SK-N-SH (cell line): ENCODE measurements around the gene DSCAM. TPM values are rescaled to one million over a fixed set of nuclear protein-coding genes. Genes with fewer than 3 reads are reported as not detected.

Source experiments
- CTCF ChIA-PET: fragments of 300-600, 350-600 bp; formaldehyde crosslinking; extraction: SDS; loops from one replicate; lab custom pipeline; 2021; lab: Yijun Ruan, JAX
- POLR2A ChIA-PET: fragments of 350-600 bp; sonication (Branson Sonifier 250); formaldehyde crosslinking; extraction: SDS; loops from one replicate; lab custom pipeline; 2020; ENCODE audit warnings: antibody characterized with exemption, inconsistent platforms; lab: Yijun Ruan, JAX
- DNase-seq: peaks from one replicate; pipeline ENCODE4 v3.0.0; 2012
- H2AFZ ChIP-seq: fragments of 200-600 bp; sonication (generic); 2 replicates; pipeline ENCODE4 v1.8.1; 2016; ENCODE audit warnings: antibody characterized with exemption, mild to moderate bottlenecking, low read depth
- H3F3A ChIP-seq: fragments of 200-600 bp; sonication (generic); replicated peaks from 2 replicates; pipeline ENCODE3; 2016; ENCODE audit warnings: antibody characterized with exemption, mild to moderate bottlenecking; ENCODE audit not compliant: insufficient read depth
- H3K27ac ChIP-seq, 2 experiments: fragments of 200-500 bp in 1 of 2; fragments of 200-600 bp in 1 of 2; sonication (Bioruptor generic) in 1 of 2; sonication (generic), shearing (Covaris generic) in 1 of 2; 2 replicates each; pipeline versions ENCODE4 v1.5.1 to v1.6.1; 2014 to 2016; ENCODE audit warnings: low read depth in 2 of 2, inconsistent platforms in 1 of 2, low read length in 1 of 2, mild to moderate bottlenecking in 1 of 2, mixed read lengths in 1 of 2
- H3K27me3 ChIP-seq: fragments of 200-600 bp; sonication (generic), shearing (Covaris generic); 2 replicates; pipeline ENCODE4 v1.6.1; 2016; ENCODE audit warnings: mixed run types; ENCODE audit not compliant: insufficient read depth
- H3K36me3 ChIP-seq, 2 experiments: fragments of 200-500 bp in 1 of 2; fragments of 200-600 bp in 1 of 2; sonication (Bioruptor generic) in 1 of 2; sonication (generic) in 1 of 2; replicated peaks in 1 of 2; 2 replicates each; pipeline versions ENCODE3 to v1.5.1; 2014 to 2016; ENCODE audit warnings: low read length in 1 of 2, mild to moderate bottlenecking in 1 of 2; ENCODE audit not compliant: insufficient read depth in 2 of 2, control insufficient read depth in 1 of 2
- H3K4me1 ChIP-seq, 2 experiments: fragments of 200-500 bp in 1 of 2; fragments of 200-600 bp in 1 of 2; sonication (Bioruptor generic) in 1 of 2; sonication (generic), shearing (Covaris generic) in 1 of 2; 2 replicates each; pipeline versions ENCODE4 v1.5.1 to v1.6.1; 2014 to 2016; ENCODE audit warnings: low read depth in 1 of 2, low read length in 1 of 2, mixed run types in 1 of 2; ENCODE audit not compliant: insufficient read depth in 2 of 2, control insufficient read depth in 1 of 2
- H3K4me2 ChIP-seq: fragments of 200-600 bp; sonication (generic), shearing (Covaris generic); 2 replicates; pipeline ENCODE4 v1.6.1; 2017; ENCODE audit warnings: mixed run types
- H3K4me3 ChIP-seq, 2 experiments: fragments of 200-500 bp in 1 of 2; fragments of 200-600 bp in 1 of 2; sonication (Bioruptor generic) in 1 of 2; sonication (generic), shearing (Covaris generic) in 1 of 2; 2 replicates each; pipeline versions ENCODE4 v1.5.1 to v1.8.1; 2014 to 2016; ENCODE audit warnings: low read depth in 2 of 2, inconsistent platforms in 1 of 2, low read length in 1 of 2, mild to moderate bottlenecking in 1 of 2, mixed read lengths in 1 of 2, moderate library complexity in 1 of 2
- H3K79me2 ChIP-seq: fragments of 200-600 bp; sonication (generic); 2 replicates; pipeline ENCODE4 v1.8.1; 2017; ENCODE audit warnings: mild to moderate bottlenecking; ENCODE audit not compliant: insufficient read depth
- H3K9ac ChIP-seq: fragments of 200-600 bp; sonication (generic); 2 replicates; pipeline ENCODE4 v1.6.1; 2017; ENCODE audit warnings: mixed run types
- H3K9me2 ChIP-seq: fragments of 200-600 bp; sonication (generic); 2 replicates; pipeline ENCODE4 v1.6.1; 2017; ENCODE audit warnings: mixed run types
- H3K9me3 ChIP-seq: fragments of 200-600 bp; sonication (generic); 2 replicates; pipeline ENCODE4 v1.6.1; 2017; ENCODE audit warnings: mixed run types, mild to moderate bottlenecking, moderate library complexity
- H4K20me1 ChIP-seq: fragments of 200-600 bp; sonication (generic); 2 replicates; pipeline ENCODE4 v1.6.1; 2017; ENCODE audit warnings: mild to moderate bottlenecking, mixed run types; ENCODE audit not compliant: insufficient read depth
- CTCF ChIP-seq: fragments of 200-600 bp; sonication (generic); IDR thresholded peaks from 2 replicates; pipeline ENCODE4 v1.6.1; 2017; ENCODE audit warnings: antibody characterized with exemption, mild to moderate bottlenecking, moderate library complexity
- ELF1 ChIP-seq: IDR thresholded peaks from 2 replicates; pipeline ENCODE4 v1.4.0; 2012
- EP300 ChIP-seq, 2 experiments: IDR thresholded peaks; 2 replicates each; pipeline versions ENCODE4 v1.4.0 to v1.6.1; 2012; ENCODE audit warnings: borderline replicate concordance in 1 of 2, low read depth in 1 of 2, low read length in 1 of 2
- FOXM1 ChIP-seq: IDR thresholded peaks from 2 replicates; pipeline ENCODE4 v1.4.0; 2012; ENCODE audit warnings: low read depth, mild to moderate bottlenecking
- GATA2 ChIP-seq: sonication (generic); formaldehyde crosslinking; IDR thresholded peaks from 2 replicates; pipeline ENCODE4 v1.5.0; 2020; ENCODE audit warnings: mild to moderate bottlenecking, missing genetic modification reagents
- JUND ChIP-seq: IDR thresholded peaks from 2 replicates; pipeline ENCODE4 v1.4.0; 2012
- MAX ChIP-seq: IDR thresholded peaks from 2 replicates; pipeline ENCODE4 v1.4.0; 2012; ENCODE audit warnings: low read depth
- NFIC ChIP-seq: IDR thresholded peaks from 2 replicates; pipeline ENCODE4 v1.4.0; 2012; ENCODE audit warnings: borderline replicate concordance
- NRF1 ChIP-seq: IDR thresholded peaks from 2 replicates; pipeline ENCODE4 v1.6.1; 2012; ENCODE audit warnings: low read depth, mild to moderate bottlenecking, low read length
- PBX3 ChIP-seq: IDR thresholded peaks from 2 replicates; pipeline ENCODE4; 2012
- POLR2AphosphoS5 ChIP-seq: IDR thresholded peaks from 2 replicates; pipeline ENCODE4 v1.6.1; 2012; ENCODE audit warnings: low read depth, low read length
- RFX5 ChIP-seq: IDR thresholded peaks from 2 replicates; pipeline ENCODE4 v1.6.1; 2012; ENCODE audit warnings: mild to moderate bottlenecking, improper control_type of control experiment, low read length
- SIN3A ChIP-seq: IDR thresholded peaks from 2 replicates; pipeline ENCODE4 v1.6.1; 2012; ENCODE audit warnings: low read depth, mild to moderate bottlenecking, low read length, moderate library complexity, borderline replicate concordance
- SMC3 ChIP-seq: IDR thresholded peaks from 2 replicates; pipeline ENCODE4 v1.6.1; 2012; ENCODE audit warnings: low read depth, low read length, improper control_type of control experiment
- USF2 ChIP-seq: fragments of 150-350 bp; IDR thresholded peaks from 2 replicates; pipeline ENCODE4 v1.6.1; 2017; ENCODE audit warnings: antibody characterized with exemption, low read length, low read depth, borderline replicate concordance
- YY1 ChIP-seq: IDR thresholded peaks from 2 replicates; pipeline ENCODE4 v1.4.0; 2012; ENCODE audit warnings: low read depth, mild to moderate bottlenecking
- ZBTB33 ChIP-seq: IDR thresholded peaks from 2 replicates; pipeline ENCODE4 v1.4.0; 2012; ENCODE audit warnings: low read depth, borderline replicate concordance
- WGBS: methylation state at CpG from one replicate; pipeline ENCODE4 v1.1.6; 2017; ENCODE audit warnings: low lambda C conversion rate; 5-methylcytosine and 5-hydroxymethylcytosine counted together
- polyA plus RNA-seq, 3 experiments: library from polyadenylated mRNA; depleted of rRNA; stranded (reverse); fragments of >200 nt; gene quantifications; 2 replicates each; pipeline ENCODE4 v1.2.3, GENCODE V29; 2012

The DSCAM gene
- polyA plus RNA-seq, 1 of the 3 experiments (the other 2 are of a cell fraction): not detected

GRCh38 chr21:40278345-40278744, 568.6 kb downstream of the DSCAM start:
- Histone ChIP-seq H3F3A (no peaks in the 10 kb centered on the region), H3K4me3 (no peak overlapping the region), H3K27ac (no peak overlapping the region), H4K20me1 (no peaks in the 10 kb centered on the region), H3K4me2 (no peak overlapping the region), H3K79me2 (no peaks in the 10 kb centered on the region), H3K9me3 (peaks cover 9% of the 10 kb centered on the region), H3K27me3 (no peaks in the 10 kb centered on the region), H3K9me2 (no peaks in the 10 kb centered on the region), H3K9ac (no peak overlapping the region), H3K36me3 (no peaks in the 10 kb centered on the region), H3K4me1 (no peaks in the 10 kb centered on the region; a peak in 1 of 4 replicates), H2AFZ (no peak overlapping the region)
- 13% methylated on average over 1 of the region's 1 CpG for WGBS
- CTCF ChIA-PET: interaction anchor here (1.4 kb wide), 1 partner anchor 108 kb away, joined by 4 read pairs; no protein-coding TSS in a partner anchor
- no peak for DNase-seq
- no peak for TF ChIP-seq MAX
- TF ChIP-seq GATA2: no peak
- no peak for TF ChIP-seq YY1
- TF ChIP-seq SIN3A: no peak
- TF ChIP-seq CTCF: no peak
- TF ChIP-seq NRF1: no peak
- TF ChIP-seq PBX3: no peak
- no peak for TF ChIP-seq NFIC
- no peak for TF ChIP-seq USF2
- no peak for TF ChIP-seq POLR2AphosphoS5
- no peak for TF ChIP-seq SMC3
- no peak for TF ChIP-seq ZBTB33
- no peak for TF ChIP-seq RFX5
- no peak for TF ChIP-seq EP300 (IDR thresholded peaks at IDR 0.05; ENCODE audit: borderline replicate concordance in 1 of 2, low read depth in 1 of 2, low read length in 1 of 2)
- no peak for TF ChIP-seq ELF1
- no peak for TF ChIP-seq FOXM1
- TF ChIP-seq JUND: no peak
- POLR2A ChIA-PET: no interaction called here
